Measurements from ENCODE around the gene NUS1.
"Not testable (repeated sequence)": the region's sequence is repeated elsewhere in the genome, so short reads cannot be mapped to it uniquely, and the experiment has no call there.

DNA sequence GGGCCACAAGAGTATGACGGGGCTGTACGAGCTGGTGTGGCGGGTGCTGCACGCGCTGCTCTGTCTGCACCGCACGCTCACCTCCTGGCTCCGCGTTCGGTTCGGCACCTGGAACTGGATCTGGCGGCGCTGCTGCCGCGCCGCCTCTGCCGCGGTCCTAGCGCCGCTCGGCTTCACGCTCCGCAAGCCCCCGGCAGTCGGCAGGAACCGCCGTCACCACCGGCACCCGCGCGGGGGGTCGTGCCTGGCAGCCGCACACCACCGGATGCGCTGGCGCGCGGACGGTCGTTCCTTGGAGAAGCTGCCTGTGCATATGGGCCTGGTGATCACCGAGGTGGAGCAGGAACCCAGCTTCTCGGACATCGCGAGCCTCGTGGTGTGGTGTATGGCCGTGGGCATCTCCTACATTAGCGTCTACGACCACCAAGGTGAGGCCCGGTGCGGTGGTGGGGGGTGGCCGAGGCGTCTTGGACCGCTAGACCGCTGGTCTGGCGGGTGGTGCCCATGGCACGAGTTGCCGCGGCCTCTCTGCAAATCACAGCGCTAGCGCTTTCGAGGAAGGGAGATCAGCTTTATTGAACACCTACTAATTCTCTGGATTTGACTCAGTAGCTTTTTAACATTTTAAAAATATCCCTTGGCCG, 511 bp downstream of the NUS1 start:
- not testable (repeated sequence) for TF ChIP-seq POLR2A (IDR thresholded peaks at IDR 0.05)
- TF ChIP-seq, protein P1, sequence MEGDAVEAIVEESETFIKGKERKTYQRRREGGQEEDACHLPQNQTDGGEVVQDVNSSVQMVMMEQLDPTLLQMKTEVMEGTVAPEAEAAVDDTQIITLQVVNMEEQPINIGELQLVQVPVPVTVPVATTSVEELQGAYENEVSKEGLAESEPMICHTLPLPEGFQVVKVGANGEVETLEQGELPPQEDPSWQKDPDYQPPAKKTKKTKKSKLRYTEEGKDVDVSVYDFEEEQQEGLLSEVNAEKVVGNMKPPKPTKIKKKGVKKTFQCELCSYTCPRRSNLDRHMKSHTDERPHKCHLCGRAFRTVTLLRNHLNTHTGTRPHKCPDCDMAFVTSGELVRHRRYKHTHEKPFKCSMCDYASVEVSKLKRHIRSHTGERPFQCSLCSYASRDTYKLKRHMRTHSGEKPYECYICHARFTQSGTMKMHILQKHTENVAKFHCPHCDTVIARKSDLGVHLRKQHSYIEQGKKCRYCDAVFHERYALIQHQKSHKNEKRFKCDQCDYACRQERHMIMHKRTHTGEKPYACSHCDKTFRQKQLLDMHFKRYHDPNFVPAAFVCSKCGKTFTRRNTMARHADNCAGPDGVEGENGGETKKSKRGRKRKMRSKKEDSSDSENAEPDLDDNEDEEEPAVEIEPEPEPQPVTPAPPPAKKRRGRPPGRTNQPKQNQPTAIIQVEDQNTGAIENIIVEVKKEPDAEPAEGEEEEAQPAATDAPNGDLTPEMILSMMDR (IDR thresholded peaks at IDR 0.05 in 8 of 11, conservative IDR thresholded peaks at IDR 0.05 in 3 of 11) = not testable (repeated sequence)
